Bronchial epithelial cell (primary cell): ENCODE results near the gene PPP6R2. TPM values are rescaled to one million over a fixed set of nuclear protein-coding genes. Genes with fewer than 3 reads are reported as not detected.
A peak's percentile ranks its signal among the peaks of the same experiment; 100 is the strongest.

ENCODE experiments used
- DNase-seq: peaks from one replicate; pipeline ENCODE4 v3.0.0-alpha.2; 2010; ENCODE audit warnings: low read depth
- FAIRE-seq: peaks from 2 replicates; lab custom pipeline; 2011; peaks lifted over from hg19 to GRCh38; lab: Jason Lieb, UNC
- H3K27me3 ChIP-seq: 2 replicates; pipeline ENCODE4 v1.5.1; 2011; ENCODE audit warnings: low read length; ENCODE audit not compliant: control insufficient read depth, insufficient read depth
- H3K36me3 ChIP-seq: 2 replicates; pipeline ENCODE4 v1.5.1; 2011; ENCODE audit warnings: low read length; ENCODE audit not compliant: control insufficient read depth, insufficient read depth
- H3K4me3 ChIP-seq: 2 replicates; pipeline ENCODE4 v1.5.1; 2011; ENCODE audit warnings: mild to moderate bottlenecking, low read depth, low read length, control low read depth
- CTCF ChIP-seq: IDR thresholded peaks from 2 replicates; pipeline ENCODE4 v1.5.1; 2011; ENCODE audit warnings: mild to moderate bottlenecking, moderate library complexity, low read length, control low read depth, inconsistent platforms; ENCODE audit not compliant: insufficient read depth, severe bottlenecking
- total RNA-seq: library from RNA; depleted of rRNA; stranded (reverse); fragments of >200 nt; gene quantifications from 2 replicates; pipeline ENCODE4 v1.2.1, GENCODE V29; 2014

The PPP6R2 gene
- total RNA-seq, 1 donor from 2014 or later: 50.5 TPM

- Histone ChIP-seq H3K4me3 (no peak overlapping the region), H3K36me3 (peaks cover 32% of the 10 kb centered on the region), H3K27me3 (no peaks in the 10 kb centered on the region)
- DNase-seq (no peak), FAIRE-seq (no peak)
- TF ChIP-seq CTCF: no peak
These were observed 125.5 kb downstream of the PPP6R2 start for GRCh38 chr22:50468626-50469025.

GRCh38 chr22:50469377-50470305, 126.5 kb downstream of the PPP6R2 start:
- FAIRE-seq: no peak

GRCh38 chr22:50470491-50470890, 127.4 kb downstream of the PPP6R2 start:
- Histone ChIP-seq H3K27me3 (no peaks in the 10 kb centered on the region), H3K4me3 (no peak overlapping the region), H3K36me3 (peaks cover 24% of the 10 kb centered on the region)
- FAIRE-seq (no peak), DNase-seq (no peak)
- TF ChIP-seq CTCF: no peak

More at GRCh38 chr22:50469377-50470305, 126.5 kb downstream of the PPP6R2 start:
- Histone ChIP-seq H3K4me3 (no peak overlapping the region), H3K36me3 (peaks cover 30% of the 10 kb centered on the region), H3K27me3 (no peaks in the 10 kb centered on the region)
- peak; percentile 78 for DNase-seq
- no peak for TF ChIP-seq CTCF

GRCh38 chr22:50471197-50471847, 128.2 kb downstream of the PPP6R2 start:
- TF ChIP-seq CTCF: no peak
- no peak for DNase-seq
- H3K4me3 ChIP-seq: no peak overlapping the region
- no peaks in the 10 kb centered on the region for H3K27me3 ChIP-seq
- H3K36me3 ChIP-seq: peaks cover 22% of the 10 kb centered on the region
- no peak for FAIRE-seq

- H3K27me3 ChIP-seq: no peaks in the 10 kb centered on the region
- peaks cover 16% of the 10 kb centered on the region for H3K36me3 ChIP-seq
- no peak for TF ChIP-seq CTCF
- no peak overlapping the region for H3K4me3 ChIP-seq
- no peak for DNase-seq
- FAIRE-seq: no peak
These were observed 128.8 kb downstream of the PPP6R2 start for GRCh38 chr22:50471962-50472361.
